ENCODE results near the gene VWA3B. TPM values are rescaled to one million over a fixed set of nuclear protein-coding genes. Genes with fewer than 3 reads are reported as not detected.

VWA3B gene
- total RNA-seq, 1 experiment from 2014 or later = not detected

DNA sequence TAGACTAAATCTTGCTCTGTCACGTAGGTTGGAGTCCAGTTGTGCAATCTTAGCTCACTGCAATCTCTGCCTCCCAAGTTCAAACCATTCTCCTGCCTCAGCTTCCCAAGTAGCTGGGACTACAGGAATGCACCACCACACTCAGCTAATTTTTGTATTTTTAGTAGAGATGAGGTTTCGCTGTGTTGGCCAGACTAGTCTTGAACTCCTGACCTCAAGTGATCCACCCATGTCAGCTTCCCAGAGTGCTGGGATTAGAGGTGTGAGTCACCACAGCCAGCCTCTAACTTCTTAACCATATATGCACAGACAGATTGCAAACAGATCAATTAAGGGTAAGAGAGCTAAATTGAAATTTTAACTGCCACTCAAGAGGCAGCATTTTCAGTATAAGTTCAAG, 237.2 kb downstream of the VWA3B start:
- no peaks in the 10 kb centered on the region for H3K79me1 ChIP-seq (ENCODE audit: insufficient read depth, low read depth, low read length, poor library complexity, severe bottlenecking)
- no peak overlapping the region for H3K23ac ChIP-seq (ENCODE audit: insufficient read length, low read depth, low read length)
- H3K4me1 ChIP-seq (ENCODE audit: insufficient read depth, low read length) = no peaks in the 10 kb centered on the region
- peaks cover 25 to 70% (median 37%) of the 10 kb centered on the region in 3 experiments for H3K36me3 Mint-ChIP-seq (ENCODE audit: insufficient read depth in 1 of 3, low read depth in 3 of 3)
- no peak overlapping the region for H3K14ac ChIP-seq (ENCODE audit: insufficient read depth, low read length)
- H3K9ac ChIP-seq (ENCODE audit: extremely low read depth, insufficient read length, low read length) = no peak overlapping the region
- no peaks in the 10 kb centered on the region for H4K20me1 ChIP-seq (ENCODE audit: control insufficient read depth, insufficient read depth, insufficient read length)
- DNase-seq = no peak
- H3K4me3 Mint-ChIP-seq = no peak overlapping the region
- peaks cover 6% of the 10 kb centered on the region for H3K27me3 Mint-ChIP-seq (ENCODE audit: low read depth)
- peaks cover 28% of the 10 kb centered on the region for H3K9me3 ChIP-seq (ENCODE audit: control insufficient read depth, low read depth, low read length)
- H4K8ac ChIP-seq (replicated peaks; ENCODE audit: insufficient read length, low read depth, low read length) = no peak overlapping the region
- no peak overlapping the region for H2BK5ac ChIP-seq (ENCODE audit: insufficient read length, low read length)
- H2BK15ac ChIP-seq (ENCODE audit: low read depth, low read length) = no peak overlapping the region
- no peak overlapping the region for H2AK5ac ChIP-seq (ENCODE audit: insufficient read length, low read length)
- H3K56ac ChIP-seq (ENCODE audit: insufficient read length, low read depth, low read length) = no peak overlapping the region
- no peak overlapping the region for H2AFZ ChIP-seq (ENCODE audit: low read length)
- no peak overlapping the region for H2BK20ac ChIP-seq (ENCODE audit: low read depth, low read length, poor library complexity, severe bottlenecking)
- no peak overlapping the region for H3K4ac ChIP-seq (ENCODE audit: low read depth, low read length)
- H3K9me3 Mint-ChIP-seq = peaks cover 53 to 59% of the 10 kb centered on the region in 2 experiments
- no peak overlapping the region for H4K91ac ChIP-seq (ENCODE audit: insufficient read length, low read depth, low read length)
- no peaks in the 10 kb centered on the region for H3K79me2 ChIP-seq (ENCODE audit: insufficient read depth, low read length)
- no peak overlapping the region for H3K27ac Mint-ChIP-seq
- no peaks in the 10 kb centered on the region for H3K27me3 ChIP-seq (ENCODE audit: insufficient read depth, low read length)
- H3T11ph ChIP-seq (ENCODE audit: low read length) = no peak overlapping the region
- H2BK12ac ChIP-seq (ENCODE audit: insufficient read length, low read depth, low read length) = no peak overlapping the region
- H3K23me2 ChIP-seq (ENCODE audit: insufficient read length, low read depth, low read length, poor library complexity, severe bottlenecking) = no peaks in the 10 kb centered on the region
- H3K27ac ChIP-seq (ENCODE audit: insufficient read length, low read depth, low read length) = no peak overlapping the region
- no peak overlapping the region for H2BK120ac ChIP-seq (ENCODE audit: low read depth, low read length, poor library complexity, severe bottlenecking)
- no peaks in the 10 kb centered on the region for H3K4me1 Mint-ChIP-seq
- H3K18ac ChIP-seq (ENCODE audit: insufficient read length, low read depth, low read length) = no peak overlapping the region
- WGBS (ENCODE audit: extremely low coverage, insufficient read length, low lambda C conversion rate) = no CpG with 5 or more reads among the region's 2 CpGs
- H3K4me2 ChIP-seq (ENCODE audit: insufficient read depth, insufficient read length, low read length) = no peak overlapping the region
- no peak overlapping the region for H4K5ac ChIP-seq (ENCODE audit: insufficient read length, low read depth, low read length)
- TF ChIP-seq, protein P1, sequence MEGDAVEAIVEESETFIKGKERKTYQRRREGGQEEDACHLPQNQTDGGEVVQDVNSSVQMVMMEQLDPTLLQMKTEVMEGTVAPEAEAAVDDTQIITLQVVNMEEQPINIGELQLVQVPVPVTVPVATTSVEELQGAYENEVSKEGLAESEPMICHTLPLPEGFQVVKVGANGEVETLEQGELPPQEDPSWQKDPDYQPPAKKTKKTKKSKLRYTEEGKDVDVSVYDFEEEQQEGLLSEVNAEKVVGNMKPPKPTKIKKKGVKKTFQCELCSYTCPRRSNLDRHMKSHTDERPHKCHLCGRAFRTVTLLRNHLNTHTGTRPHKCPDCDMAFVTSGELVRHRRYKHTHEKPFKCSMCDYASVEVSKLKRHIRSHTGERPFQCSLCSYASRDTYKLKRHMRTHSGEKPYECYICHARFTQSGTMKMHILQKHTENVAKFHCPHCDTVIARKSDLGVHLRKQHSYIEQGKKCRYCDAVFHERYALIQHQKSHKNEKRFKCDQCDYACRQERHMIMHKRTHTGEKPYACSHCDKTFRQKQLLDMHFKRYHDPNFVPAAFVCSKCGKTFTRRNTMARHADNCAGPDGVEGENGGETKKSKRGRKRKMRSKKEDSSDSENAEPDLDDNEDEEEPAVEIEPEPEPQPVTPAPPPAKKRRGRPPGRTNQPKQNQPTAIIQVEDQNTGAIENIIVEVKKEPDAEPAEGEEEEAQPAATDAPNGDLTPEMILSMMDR (conservative IDR thresholded peaks at IDR 0.05) = no peak
